IPS-NIHi11 (cell line): Measurements from ENCODE around the gene CMBL.
"Not testable (repeated sequence)": the region's sequence is repeated elsewhere in the genome, so short reads cannot be mapped to it uniquely, and the experiment has no call there.

ENCODE experiments used
- DNase-seq: peaks from one replicate; pipeline ENCODE4 v3.0.0; 2012; ENCODE audit warnings: mixed read lengths, low spot score

Gene CMBL

DNA sequence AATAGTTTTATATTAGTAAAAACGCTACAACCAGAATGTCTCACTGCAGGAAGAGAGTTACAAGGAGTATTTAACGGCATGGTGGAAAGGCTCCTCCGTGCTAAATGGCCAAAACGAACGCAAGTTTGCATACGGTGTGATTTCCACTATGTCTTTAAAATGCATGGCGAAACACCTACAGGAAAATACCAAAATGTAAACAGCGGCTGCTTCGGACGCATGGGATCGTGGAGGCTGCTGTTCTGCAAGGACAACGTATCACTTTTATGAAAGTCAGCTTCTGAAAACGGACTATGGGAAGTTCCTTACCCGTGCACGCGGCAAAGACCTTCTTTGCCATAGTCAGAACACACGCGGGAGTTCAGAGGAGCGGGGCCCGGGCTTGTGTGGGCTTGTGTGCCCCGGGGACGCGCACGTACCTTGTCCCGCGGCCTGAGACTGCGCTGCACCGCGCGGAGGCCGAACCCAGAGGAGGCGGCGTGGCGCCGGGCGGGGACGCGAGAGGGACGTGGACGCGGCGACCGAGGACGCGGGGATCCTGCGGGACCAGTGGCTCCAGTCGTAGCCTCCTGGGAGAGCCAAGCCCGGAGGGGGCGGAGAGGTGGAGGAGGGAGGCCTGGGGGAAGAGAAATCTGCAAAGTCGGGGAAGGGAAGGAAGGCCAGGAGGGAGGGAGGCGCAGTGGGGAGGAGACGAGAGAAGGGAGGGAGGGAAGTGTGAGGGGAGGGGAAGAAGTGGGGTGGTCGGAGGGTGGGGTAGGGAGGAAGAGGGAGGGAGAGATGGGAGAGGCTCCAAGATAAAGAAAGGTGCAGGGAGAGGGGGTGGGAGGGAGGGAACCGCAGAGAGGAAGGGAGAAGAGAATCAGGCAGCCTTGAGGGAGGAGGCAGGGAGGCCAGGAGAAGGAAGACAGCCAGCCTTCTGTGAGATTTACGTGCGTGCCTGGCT is at the start of gene CMBL:
Gene CMBL, minus strand, starts transcription at position 697 of the 943 bp plus-strand sequence. CDS start 17,140 bp downstream, outside the sequence.
- peak; percentile 75 for DNase-seq

DNA sequence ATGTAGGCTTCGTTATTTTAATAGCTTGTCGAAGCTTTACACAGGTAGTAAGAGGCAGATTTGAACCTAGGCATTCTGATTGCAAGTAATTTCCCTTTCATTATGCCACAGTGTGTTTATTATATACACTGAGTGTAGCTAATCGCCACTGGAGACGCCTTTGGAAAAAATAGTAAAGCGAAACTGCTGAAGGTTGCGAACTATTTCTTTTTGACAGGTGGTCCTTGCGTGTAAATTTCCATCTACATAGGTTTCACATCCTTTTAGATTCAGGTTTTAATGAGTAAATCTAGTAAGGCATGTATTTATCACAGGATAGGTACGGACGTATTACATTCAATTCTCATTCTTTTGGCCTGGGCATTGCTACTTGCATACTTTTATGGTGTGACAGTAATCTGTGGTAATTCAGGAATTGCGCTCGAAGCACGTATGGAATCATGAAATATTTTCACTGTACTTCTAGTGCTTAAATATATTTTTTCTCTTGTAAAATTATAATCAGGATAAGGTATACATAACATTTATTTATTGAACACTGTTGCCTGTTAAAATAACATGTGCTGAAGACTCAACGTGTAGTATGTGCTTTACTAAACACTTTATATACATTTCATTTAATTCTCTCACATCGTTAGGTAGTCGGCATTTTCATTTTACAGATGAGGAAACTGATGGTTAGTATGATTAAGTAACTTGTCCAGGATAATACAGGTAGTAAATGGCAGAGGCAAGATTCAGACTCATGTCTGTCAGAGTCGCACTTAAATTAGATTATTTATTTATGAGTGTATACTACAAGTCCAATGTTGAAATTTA is 47.6 kb upstream of the CMBL start:
- no peak for DNase-seq

DNA sequence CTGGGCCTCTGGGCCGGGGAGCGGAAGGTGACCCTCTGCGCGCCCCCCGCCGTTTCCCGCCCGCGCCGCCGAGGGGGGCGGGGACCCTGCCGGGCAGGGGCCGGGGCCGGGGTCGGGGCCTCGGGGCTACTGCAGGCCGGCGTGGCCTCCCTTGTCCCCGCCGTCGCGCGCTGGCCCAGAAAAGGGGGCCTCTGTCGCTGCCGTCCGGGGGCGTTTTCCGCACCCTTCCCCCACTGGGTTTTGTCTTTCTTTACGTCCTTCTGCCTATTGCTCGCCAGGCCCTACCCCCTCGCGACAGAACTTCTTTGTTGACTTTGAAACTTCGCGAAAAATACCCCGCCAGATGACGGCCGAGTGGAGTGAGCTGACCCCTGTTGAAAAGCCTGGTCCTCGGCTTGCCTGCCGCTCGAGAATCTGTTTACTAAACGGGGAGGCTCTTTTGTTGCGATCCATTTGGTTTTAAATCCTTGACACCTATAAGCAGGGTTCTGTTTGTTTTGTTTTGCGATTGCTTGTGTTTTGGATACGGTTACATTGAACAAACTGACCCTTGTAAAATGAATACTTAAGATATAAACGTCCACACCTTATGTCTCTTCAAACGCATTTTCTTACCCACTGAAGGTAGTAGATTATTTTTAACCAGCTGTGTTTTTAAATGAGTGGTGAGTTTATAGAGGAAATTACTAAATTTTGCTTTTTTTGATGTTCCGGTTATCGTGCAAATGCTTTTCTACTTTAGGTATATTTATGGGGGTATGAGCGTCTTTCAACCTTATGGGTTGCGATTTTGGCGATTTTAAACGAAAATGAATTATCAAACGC is 46.6 kb upstream of the CMBL start:
- peak; percentile 43 for DNase-seq

DNA sequence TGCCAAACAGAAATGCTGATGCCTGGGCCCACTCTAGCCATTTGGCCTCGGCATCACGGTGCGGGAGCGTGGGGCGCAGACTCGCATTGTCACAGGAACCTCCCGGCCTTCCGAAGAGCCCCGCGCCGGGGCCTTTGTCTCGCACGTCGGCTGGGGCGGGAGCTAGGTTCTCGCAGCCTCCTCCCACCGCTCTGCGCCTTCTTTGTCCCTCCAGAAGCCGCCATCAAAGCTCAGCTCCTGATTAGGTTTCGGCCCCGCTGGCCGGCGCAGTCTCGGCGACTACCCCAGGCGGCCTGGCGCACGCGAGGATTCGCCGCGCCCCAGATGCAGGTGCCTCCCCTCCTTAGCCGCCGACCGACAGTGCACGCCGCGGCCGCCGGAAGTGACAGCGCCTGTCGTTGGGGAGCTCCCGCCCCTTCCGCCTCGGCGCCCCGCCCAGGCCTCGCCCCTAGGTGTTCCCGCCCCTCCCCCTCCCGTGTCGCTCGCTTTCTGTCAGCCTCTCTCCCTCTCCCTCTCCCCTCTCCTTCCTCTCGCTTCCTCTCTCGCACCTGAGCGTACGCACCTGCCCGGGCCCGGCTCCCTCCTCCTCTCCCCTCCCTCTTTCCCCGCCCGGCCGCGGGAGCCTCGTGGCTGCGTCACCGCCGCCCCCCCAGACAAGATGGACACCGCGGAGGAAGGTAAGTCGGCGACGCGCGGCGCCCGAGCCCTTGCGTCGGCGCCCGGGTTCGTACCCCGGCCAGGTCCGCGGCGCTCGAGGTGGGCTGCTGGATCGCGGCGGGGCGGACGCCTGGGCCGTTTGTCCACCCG is 45.7 kb upstream of the CMBL start, which contains the start of gene MARCHF6:
Gene MARCHF6, plus strand, starts transcription at position 455 of the 807 bp plus-strand sequence. Its CDS starts 204 bp downstream, at position 659.
- DNase-seq: peak; percentile 89

DNA sequence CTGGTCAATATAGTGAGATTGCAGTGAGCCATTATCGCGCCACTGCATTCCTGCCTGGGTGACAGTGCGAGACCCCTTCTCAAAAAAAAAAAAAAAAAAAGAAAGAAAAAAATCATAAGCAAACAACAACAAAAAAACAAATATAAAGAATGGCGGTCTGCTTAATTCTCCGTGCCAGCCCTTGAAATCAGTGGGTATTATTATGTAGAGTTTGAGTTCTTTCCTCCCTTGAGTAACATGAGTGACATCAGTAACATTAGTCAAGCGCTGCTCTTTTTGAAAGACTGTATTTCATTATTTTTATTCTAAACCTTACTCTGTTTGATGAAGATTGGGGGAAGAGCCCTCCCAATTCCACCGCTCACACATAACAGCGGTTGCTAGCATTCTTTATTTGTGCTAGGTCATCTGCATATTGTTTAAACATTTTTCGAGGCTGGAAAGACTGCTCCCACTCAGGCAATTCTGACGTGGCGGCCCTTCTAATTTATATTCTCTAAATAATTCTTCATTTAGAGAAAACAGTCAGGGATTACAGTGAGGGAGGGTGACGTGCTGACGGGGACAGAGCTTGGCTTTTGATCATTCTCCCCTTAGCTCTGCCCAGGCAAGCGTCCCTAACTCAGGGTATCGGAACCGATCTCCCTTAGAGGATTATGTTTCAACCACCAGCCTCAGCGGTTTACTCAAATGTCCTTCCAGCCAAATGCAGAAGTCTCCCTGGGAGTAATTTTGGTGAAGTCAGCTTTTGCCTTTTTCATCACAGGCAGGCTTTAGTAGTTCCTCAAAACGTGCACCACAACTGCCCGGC is 44.9 kb upstream of the CMBL start:
- DNase-seq: peak; percentile 21

DNA sequence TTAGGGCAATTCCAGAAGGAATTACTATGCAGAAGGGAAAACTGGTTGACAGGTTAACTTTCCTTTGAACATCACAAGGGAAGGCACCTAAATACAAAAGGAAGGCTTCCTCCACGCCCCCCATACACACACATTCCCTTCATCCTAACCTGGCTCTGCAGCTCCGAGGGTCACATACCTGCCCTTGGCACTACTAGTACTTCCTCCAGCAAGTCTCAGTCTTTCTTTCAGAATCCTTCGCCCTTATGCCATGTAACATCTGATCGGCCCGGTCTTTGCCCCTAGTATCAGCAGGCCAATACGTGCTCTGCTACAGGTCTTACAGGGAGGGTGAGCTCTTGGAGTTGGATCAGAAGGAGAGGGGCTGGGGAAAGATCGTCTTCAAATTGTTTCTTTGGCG is 44.2 kb upstream of the CMBL start:
- no peak for DNase-seq

DNA sequence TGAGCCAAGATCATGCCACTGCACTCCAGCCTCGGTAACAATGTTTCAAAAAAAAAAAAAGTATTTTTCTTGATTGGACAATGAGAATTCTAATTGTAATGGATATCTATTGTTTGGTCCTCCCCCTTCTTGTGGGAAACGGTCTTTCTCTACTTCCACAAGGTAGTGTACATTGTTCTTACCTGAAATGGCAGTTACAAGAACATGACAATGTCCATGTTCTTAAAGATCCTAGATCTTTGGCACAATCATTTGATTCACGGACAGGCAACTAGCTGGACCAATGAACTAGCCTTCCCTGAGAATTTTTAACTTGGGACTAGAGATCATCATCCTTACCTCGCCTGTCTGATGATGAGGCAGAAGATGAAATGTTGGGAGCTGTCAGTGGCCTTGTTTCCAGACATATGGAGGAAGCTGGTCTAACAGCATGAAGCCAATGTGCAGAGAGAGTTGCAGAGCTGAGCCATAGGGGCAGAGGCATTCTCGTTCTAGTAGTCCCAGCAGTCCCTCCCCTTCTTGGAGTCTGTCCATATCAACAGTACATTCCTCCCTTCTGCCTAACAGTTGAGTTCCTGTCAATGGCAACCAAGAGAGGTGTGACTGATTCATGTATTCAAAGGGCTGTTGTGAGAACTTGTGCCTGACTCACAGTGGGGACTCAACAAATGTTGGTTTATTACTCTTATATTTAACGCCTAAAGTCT is 43.6 kb upstream of the CMBL start:
- DNase-seq: no peak

DNA sequence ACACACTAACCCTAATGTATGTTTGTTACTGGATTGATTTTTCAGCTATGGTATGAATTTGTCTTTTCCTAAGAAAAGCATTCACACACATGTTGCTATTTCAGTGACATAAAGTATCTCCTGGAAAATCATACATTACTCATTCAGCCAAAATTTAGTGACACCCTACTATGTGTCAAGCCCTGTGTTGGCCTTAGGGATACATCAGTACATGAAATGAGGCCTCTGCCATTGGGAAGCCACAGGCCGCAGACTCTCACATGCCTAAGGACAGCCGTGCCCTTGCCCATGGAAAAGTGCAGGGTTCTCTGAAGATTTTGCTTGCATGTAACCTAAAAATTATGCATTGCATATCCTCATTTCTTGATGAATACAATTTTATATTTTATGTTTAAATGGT is 40.6 kb upstream of the CMBL start:
- DNase-seq: no peak

DNA sequence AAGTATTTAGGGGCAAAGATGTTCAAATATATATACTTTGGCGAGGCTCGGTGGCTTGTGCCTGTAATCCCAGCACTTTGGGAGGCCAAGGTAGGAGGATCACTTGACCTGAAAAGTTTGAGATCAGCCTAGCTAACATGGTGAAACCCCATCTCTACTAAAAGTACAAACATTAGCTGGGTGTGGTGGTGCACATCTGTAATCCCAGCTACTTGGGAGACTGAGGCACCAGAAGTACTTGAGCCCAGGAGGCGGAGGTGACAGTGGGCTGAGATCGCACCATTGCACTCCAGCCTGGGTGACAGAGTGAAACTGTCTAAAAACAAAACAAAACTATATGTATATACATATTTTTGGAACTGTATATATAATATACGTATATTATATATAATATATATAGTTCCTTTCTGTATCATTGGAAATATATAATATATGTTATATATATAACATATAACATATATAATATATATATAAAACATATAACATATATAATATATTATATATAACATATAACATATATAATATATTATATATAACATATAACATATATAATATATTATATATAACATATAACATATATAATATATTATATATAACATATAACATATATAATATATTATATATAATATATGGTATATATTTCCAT is 36.9 kb upstream of the CMBL start:
- DNase-seq: not testable (repeated sequence)

DNA sequence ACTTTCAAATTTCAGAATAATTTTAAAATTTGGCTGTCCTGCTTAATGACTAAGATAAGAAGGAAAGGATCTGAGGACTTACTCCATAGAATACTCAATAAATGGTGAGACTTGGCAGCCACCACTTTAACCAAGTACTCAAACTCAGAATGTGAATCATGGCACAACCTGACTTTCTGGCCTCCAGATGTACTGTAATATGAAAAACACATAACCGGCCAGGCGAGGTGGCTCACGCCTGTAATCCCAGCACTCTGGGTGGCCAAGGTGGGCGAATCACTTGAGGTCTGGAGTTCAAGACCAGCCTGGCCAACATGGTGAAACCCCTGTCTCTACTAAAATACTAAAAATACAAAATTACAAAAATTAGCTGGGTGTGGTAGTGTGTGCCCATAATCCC is 35.8 kb upstream of the CMBL start:
- no peak for DNase-seq

DNA sequence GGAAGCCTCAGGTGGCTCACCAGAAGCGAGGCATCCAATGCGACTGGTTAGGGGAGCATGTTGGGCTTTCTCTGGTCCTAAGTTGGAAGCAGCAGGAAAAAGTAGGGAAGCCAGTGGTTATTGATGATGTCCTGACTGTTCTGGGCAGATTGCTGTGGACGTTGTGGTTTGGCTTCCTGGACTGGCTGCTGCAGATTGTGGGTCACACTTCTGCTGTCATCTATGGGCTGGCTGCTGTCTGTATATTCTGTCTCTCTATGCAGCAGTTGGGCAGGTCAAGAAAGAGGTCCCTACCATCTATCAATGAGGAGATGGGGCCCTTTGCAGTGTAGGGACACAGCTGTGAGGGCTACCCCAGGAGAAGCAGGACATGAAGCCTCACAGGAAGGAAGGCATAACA is 32.3 kb upstream of the CMBL start:
- DNase-seq: no peak

DNA sequence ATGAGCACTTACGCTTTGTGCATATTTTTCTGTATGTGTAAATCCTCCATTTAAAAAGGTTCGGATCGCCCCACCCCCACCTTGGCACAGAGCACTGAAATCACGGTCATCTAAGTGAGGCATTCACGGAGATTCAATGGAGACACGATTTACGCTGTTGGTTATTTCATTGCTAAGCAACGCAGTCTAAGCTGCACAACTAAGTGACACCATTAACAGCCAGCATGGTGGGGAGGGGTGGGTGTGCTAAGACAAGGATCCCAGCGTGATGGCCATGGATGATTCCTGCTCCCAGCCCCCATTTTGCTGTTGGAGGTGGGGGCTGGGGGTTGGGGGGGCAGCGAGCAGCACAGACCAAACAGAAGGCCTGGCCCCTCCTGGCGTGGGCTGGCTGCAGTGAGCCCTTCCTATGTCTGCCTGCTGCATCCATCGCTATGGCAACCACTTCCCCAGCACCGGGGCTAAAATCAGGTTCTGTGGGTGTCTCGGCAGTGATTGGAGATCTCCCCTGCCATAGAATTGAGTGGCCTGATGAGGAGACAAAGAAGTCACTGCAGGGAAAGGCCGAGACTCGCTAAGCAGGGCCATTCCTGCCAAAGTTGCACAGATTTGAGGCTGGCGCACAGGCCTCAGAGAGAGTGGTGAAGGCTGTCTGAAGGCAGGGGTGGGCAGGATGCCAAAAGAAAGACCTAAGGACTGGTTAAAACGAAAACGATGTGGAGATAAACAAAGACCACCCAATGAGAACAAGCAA is 31.5 kb upstream of the CMBL start:
- DNase-seq: peak; percentile 49

DNA sequence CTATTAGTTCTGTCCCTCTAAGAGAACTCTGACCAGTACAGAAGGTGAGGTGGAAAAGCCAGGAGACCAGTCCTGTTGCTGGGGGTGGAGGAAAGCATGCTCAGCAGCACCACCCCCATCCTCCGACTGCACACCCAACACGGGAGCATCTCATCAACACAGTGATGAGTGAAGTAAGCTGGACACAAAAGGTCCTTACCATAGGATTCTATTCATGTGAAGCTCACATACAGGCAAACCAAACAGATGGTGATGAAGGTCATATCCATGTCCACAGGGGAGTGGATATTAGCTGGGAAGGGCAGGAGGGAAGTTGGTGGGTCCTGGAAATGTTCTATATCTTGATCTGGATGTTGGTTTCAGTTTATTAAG is 31.0 kb upstream of the CMBL start:
- DNase-seq: no peak

DNA sequence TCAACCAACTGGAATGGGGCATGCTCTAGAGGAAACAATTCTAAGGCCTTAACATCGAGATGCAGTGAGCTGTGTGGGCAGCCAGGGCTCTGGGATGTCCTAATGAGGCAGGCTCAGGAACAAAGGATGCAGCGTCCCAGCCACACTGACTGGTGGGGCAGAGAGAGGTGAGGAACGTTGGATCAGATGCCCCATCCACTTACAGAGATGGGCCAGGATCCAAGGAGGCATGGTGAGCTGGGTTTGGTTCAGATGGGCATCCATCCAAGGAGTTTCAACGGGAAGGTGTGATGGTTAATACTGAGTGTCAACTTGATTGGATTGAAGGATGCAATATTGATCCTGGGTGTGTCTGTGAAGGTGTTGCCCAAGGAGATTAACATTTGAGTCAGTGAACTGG is 30.3 kb upstream of the CMBL start:
- no peak for DNase-seq

DNA sequence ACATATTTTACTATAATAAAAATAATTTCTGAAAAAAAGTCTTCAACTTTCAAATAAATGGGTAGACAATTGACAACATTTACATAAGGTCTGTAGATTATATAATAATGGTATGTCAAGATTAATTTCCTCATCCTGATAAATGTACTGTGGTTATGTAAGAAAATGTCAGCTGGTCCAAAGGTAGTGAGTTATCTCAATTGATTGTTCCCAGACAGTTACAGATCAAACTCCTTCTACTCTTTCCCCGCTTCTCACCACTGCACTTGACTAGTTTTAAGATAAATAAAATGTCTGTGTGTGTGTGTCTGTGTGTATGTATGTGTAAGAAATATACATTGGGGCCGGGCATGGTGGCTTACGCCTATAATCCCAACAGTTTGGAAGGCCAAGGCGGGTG is 29.4 kb upstream of the CMBL start:
- no peak for DNase-seq

DNA sequence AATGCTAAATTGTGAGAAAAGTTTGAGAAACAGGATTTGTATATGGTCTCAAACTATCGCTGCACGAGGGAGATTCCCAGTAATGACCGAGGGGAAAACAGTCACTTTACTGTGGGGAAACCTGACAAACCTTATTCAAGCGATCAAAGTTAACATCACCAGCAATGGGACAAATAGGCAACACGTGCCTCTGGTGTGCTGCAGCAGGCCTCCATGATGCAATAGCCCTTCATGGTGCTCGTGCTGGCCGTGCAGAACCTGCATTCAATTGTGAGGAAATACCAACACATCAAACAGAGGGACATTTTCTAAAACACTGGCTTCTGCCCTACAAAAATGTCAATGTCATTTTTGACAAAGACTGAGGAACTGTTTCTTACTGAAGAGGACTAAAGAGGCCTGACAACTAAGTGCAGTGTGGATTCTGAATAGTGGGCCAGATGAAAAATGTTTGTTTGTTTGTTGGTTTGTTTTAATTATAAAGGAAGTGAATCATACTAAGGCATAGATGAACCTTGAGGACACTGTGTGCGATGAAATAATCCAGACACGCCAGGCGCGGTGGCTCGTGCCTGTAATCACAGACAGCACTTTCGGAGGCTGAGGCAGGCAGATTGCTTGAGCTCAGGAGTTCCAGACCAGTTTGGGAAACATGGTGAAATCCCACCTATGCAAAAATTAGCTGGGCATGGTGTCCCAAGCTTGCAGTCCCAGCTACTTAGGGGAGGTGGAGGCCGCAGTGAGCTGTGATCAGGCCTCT is 28.2 kb upstream of the CMBL start:
- no peak for DNase-seq

DNA sequence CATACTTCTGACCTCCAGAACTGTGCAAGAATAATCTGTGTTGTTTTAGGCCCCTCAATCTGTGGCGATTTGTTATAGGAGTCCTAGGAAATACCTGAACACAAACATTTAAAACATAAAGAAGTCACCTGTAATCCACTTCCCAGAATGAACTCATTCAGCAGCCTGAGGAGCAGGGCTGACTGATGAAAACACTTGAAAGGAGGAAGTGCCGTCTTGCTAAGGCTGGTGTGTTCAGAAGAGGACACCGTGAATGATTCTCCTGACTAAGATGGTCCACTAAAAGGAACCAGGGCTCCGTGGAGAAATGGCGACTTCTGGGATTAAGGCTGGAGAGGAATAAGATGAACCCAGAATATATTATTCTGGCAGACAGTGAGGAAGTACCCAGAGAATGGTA is 27.1 kb upstream of the CMBL start:
- DNase-seq: no peak
